ENCODE results near the gene VWA3B.

VWA3B gene

DNA sequence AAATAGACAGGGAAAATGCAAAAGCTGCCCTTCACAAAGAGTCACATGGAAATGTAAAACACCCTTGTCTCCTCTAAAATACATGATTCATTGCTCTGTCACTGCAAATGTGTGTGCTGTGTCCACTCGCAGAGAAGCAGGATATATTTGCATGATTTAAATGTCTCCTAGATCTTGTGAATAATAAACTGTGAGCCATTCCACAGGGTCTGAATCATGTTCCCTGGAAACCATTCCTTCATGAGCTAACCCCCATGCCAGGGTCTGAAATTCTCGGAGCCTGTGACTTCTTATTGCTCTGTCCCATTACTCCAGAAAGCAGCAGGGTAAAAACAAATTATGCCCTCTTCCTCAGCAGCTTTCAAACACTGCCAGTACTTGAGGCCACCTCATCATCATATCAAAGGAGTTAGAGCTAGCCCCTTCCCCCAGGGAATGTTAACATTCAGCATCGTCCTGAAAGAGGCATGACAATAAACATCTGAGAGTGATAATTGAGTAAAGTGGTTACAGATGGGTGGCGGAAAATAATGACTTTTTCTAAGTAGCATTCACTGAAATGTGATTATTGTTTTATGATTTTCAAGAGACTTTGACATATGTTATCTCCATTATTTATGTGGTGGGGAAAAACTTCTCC, 247.6 kb downstream of the VWA3B start:
- no peak for DNase-seq (ENCODE audit: low read depth in 3 of 3)

DNA sequence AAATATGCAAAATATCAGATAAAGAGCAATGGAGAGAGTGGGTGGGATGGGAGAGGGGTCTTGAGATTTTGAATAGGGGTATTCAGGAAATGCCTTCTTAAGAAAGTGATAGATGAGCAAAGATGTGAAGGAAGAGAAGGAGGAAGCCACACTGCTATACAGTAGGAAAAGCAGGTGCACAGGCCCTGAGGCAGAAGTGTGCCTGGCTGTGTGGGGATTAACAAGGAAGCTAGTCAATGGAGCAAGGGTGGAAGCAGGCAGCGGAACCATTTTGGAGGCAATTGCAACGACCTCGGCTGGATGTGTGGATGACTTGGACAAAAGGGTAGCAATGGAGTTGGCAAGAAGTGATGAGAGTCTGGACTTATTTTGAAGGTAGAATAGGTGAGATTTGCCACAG, 248.3 kb downstream of the VWA3B start:
- no peak for DNase-seq (ENCODE audit: low read depth in 3 of 3)

DNA sequence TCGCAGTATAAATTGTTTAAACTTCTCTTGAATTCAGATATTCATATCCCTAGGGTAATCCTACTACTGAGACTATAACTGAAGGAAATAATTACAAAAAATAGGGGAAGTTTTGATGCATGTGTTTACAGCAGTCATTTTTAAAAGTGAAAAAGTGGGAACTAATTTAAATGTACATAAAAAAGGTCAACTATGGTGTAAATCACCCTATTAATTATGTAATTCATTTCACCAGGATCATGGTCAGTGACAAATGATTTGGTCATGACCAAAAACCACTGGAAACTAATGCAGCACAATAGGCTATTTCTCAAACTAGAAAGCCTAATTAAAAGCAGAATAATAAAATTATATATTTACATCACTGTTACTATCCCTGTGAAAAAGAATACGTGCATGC, 254.3 kb downstream of the VWA3B start:
- DNase-seq (ENCODE audit: low read depth in 3 of 3), result no peak

DNA sequence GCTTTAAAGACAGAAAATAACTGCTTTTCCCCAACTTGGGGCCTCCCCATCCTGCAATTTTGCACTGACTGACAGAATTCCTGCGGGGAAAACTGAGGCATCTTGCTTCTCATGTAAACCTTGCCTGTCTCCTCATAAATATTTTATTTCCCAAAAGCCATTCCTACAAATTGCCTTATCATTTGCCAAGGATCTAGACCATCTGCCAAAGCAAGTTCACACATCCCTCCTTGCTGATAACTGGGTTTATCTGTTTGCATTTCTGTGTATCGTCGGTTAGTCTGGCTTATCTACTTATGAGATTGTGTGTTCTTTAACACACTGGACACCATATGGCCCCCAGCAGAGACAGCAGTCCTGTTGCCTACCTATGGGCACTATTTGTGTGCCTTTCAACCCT, 256.3 kb downstream of the VWA3B start:
- DNase-seq (ENCODE audit: low read depth in 3 of 3), result no peak

DNA sequence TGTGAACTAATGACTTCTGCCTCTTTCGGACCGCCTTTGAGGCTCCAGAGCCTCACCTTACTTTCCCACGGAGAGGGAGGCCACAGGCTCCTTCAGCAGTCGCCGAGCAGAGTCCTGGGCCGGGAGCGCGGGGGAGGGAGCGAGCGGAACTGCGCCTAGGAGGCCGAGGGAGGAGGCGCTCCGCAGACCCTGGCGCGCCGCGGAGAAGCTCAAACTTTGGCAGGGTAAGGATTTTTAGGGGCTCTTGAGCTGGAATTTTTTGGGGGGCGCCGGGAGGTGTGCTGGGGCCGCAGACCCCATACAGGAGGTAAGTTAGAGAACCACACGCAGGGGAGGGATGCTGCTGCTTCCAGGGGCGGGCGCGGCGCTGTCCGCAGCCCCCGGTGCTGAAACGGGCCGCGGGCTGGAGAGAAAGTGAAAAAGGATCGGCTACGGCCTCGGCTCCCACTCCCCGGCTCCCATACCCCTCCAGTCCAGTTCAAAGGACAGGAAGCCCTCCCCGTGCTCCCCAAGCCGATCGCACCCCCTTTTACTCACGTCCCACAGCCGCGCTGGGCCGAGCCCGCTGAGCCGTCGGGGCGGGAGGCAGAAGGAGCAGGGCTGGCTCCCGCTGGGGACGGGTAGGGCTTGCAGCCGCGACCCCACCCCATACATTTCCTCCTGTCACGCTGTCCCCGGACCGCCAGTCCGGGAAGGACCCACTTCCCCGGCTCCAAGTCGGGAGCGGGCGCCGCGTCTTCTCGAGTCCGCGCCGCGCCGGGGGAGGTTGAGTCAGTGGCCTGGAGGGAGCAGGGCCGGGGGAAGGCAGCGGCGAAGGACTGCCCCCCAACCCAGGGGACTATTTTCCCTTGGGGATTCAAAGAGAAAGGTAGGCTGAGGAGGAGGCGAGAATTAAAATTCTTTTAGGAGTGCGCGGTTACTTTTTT, 259.6 kb downstream of the VWA3B start, which contains the start of gene CNGA3:
Gene CNGA3 (plus strand): TSS at position 146 of the 926 bp plus-strand sequence. CDS start 23,520 bp downstream, outside the sequence.
- no peak for DNase-seq (ENCODE audit: low read depth in 3 of 3)

DNA sequence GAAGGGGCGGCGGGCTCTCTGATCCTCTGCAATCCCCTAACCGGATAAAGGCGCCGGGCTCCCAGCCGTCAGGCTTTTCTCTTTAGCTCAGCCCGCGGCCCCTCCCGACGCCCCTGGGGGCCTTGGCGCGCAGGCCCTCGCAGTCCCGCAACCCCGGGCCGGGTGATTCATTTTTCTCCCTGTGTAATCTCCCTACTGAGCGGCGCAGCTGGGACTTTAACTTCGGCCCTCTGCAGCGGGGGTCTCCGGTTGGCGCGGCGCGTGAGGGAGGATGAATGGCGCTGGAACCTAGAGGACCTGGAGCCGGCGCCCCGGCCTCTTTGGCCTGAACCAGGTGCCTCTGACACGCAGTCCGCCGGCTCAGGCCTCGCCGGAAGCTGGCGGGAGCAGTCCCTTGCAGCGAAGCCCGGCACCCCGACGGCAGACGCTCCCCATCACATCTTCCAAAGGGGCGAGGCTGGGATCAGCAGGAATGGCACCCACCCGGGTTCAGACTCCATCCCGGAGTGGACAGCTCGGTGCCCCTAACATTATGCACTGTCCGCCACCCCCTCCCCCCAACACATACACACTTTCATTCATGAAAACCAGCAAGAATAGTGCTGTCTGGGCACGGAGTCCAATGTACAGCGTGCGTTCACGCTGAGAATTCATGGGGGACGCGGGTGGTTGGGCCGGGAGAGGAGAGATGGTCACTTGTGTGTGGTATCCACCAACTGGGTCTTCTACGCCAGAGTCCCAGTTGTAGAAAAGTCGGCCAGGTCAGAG, 260.5 kb downstream of the VWA3B start:
- DNase-seq (ENCODE audit: low read depth in 3 of 3), result no peak

DNA sequence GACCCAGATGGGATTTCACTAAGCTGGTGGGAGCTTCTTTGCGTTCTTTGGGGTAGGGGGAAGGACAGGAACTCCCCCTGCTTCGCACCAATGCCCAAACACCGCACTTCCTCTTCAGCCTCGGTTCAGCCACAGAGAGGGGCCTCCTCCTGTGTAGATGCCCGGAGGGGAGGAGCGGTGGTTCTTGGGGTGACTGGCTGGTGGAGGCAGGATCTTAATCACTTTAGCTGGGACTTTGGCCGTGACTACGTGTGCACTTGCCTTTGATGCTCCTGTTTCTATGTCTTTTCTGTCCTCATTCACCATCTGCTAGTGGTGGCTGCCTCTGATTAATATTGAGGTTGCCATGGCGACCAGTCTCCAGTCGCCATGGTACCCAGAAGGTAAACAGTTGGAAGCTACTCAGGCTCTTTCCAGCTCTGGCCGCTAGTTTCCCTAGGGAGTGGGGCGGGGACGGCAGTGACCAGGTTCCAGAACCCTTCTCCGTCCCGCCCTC, 261.1 kb downstream of the VWA3B start:
- no peak for DNase-seq (ENCODE audit: low read depth in 3 of 3)

DNA sequence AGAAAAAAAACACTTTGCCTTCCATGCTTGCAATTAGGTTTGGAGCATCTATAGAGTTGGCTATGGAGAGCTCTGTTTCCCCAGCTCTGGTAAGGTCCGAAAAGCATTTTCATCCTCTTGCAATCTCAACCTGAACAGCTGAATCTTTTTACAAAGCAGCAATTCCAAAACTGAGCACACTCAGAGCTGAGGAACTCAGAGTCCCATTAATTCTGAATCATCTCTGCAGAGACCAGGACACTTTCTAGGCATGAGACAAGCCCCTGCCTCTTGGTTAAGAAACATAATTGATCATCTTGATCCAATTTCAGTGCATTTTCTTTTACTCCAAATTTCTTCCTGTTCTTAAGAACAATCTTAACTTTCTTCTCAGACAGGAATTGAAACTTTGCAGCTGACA, 263.4 kb downstream of the VWA3B start:
- no peak for DNase-seq (ENCODE audit: low read depth in 3 of 3)

DNA sequence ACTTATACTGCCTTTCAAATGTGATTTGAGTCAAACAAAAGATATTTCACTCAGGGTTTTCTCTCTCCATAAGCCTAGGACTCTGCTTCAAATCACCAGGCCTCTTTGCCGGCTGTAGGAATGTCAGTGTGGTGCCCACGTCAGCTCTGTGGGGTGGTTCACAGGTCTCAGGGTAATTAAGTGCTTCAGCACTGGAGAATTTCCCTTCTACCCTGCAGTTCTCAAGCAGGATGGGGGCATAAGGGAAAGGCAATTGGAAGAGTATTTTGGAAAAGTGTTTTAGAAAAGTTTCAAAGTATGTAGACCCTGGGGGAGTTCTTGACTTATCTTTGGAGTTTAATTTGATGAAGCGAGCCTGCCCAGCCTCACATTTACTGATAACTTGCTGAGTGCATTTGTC, 268.9 kb downstream of the VWA3B start:
- DNase-seq (ENCODE audit: low read depth in 3 of 3), result no peak

DNA sequence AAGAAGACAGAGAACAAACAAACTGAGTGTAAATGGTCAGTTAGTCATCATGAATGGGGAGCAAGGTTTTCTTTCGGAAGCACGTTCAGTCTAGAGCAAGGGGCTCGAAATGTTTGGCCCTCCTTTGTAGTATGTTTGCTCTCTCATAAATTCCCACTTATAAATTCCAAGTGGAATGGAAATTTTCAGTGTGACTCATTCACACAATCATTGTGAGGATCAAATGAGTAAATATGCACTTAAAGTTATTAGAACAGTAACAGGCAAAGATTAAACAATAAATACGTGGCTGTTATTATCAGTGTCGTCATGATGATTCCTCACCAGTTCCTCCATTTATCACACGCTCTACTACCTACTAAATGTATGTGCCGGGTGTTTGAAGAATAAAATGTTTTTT, 269.8 kb downstream of the VWA3B start:
- DNase-seq (ENCODE audit: low read depth in 3 of 3), result no peak

DNA sequence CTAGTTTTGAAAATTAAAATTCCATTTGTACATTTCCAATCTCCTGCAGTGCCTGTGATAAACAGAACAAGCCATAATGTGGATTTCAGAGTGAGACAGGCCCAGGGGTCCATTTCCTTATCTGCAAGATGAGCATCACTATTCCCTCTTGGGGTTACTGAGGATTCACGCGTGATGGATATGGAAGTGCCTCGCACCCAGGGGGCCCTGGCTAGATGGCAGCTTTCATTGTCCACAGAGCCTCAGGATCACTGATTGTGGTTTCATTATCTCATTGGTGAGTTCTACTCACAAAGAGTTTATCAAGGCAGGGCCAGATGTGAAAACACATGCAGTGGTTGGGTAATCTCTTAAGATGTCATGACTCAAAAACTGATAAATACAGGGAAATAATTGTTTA, 270.9 kb downstream of the VWA3B start:
- DNase-seq (ENCODE audit: low read depth in 3 of 3), result no peak

DNA sequence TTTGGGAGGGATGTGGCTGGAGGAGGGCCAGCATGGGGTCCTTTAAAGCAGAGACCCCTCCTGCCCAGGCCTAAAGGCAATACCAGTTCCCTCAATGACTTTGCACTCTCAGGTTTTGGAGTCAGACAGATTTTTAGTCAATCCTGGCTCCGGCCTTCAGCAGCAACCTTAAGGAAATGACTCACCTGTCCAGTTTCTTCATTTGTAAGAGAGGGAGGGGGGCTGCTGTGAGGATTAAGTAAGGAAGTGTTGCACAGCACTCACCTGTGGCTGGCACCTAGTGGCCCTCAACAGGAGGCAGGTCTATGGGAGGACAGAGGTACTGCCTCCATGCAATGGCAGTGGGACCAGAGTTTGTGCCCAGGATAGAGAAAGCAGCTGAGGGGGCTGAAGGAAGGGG, 273.0 kb downstream of the VWA3B start:
- no peak for DNase-seq (ENCODE audit: low read depth in 3 of 3)
